Spleen (tissue), 11 donors: Measurements from ENCODE around the gene DNAH10. TPM values are rescaled to one million over a fixed set of nuclear protein-coding genes. Genes with fewer than 3 reads are reported as not detected.

ENCODE experiments used
- DNase-seq: peaks from one replicate; pipeline ENCODE4 v3.0.0-alpha.2; 2020
- H3K27ac ChIP-seq, 8 donors: fragments of 200-600 bp; sonication (generic) in 7 of 8; 1 replicate in 4 of 8; 2 replicates in 4 of 8; pipeline versions ENCODE4 v1.5.0 to v1.8.0; 2016 to 2021; ENCODE audit warnings: inconsistent platforms in 4 of 8, mild to moderate bottlenecking in 4 of 8, moderate library complexity in 1 of 8
- H3K27me3 ChIP-seq, 7 donors: fragments of 200-600 bp; sonication (generic) in 6 of 7; replicated peaks in 1 of 7; 1 replicate in 4 of 7; 2 replicates in 3 of 7; pipeline versions ENCODE4 v1.5.0 to v1.8.0; 2016 to 2021; ENCODE audit warnings: inconsistent platforms in 3 of 7, mild to moderate bottlenecking in 1 of 7
- H3K36me3 ChIP-seq, 6 donors: fragments of 200-600 bp; sonication (generic) in 5 of 6; 1 replicate in 4 of 6; 2 replicates in 2 of 6; pipeline versions ENCODE4 v1.5.0 to v1.8.0; 2016 to 2021; ENCODE audit warnings: inconsistent platforms in 2 of 6
- H3K4me1 ChIP-seq, 6 donors: fragments of 200-600 bp; sonication (generic) in 5 of 6; 1 replicate in 3 of 6; 2 replicates in 3 of 6; pipeline versions ENCODE4 v1.5.0 to v1.8.0; 2016 to 2021; ENCODE audit warnings: inconsistent platforms in 3 of 6
- H3K4me3 ChIP-seq, 8 donors: fragments of 200-600 bp; sonication (generic) in 7 of 8; 1 replicate in 4 of 8; 2 replicates in 4 of 8; pipeline versions ENCODE4 v1.5.0 to v1.8.0; 2016 to 2021; ENCODE audit warnings: inconsistent platforms in 4 of 8, mild to moderate bottlenecking in 4 of 8, moderate library complexity in 2 of 8
- H3K9me3 ChIP-seq, 8 donors: fragments of 200-600 bp; sonication (generic) in 7 of 8; 1 replicate in 4 of 8; 2 replicates in 4 of 8; pipeline versions ENCODE4 v1.5.0 to v1.8.0; 2016 to 2021; ENCODE audit warnings: inconsistent platforms in 4 of 8
- POLR2A ChIP-seq, 3 donors: fragments of 450-650 bp; IDR thresholded peaks; one replicate each; pipeline ENCODE4 v1.5.1; 2017; ENCODE audit warnings: antibody characterized with exemption in 3 of 3, mild to moderate bottlenecking in 1 of 3
- POLR2AphosphoS5 ChIP-seq, 3 donors: sonication (generic); formaldehyde crosslinking; IDR thresholded peaks; one replicate each; pipeline ENCODE4 v1.5.1; 2017; ENCODE audit warnings: antibody characterized with exemption in 3 of 3
- WGBS, 5 donors: extraction: QIAGEN DNeasy Blood & Tissue Kit in 3 of 5; methylation state at CpG; one replicate each; pipeline versions ENCODE4 v1.1.5 to v1.1.7; 2013 to 2018; 5-methylcytosine and 5-hydroxymethylcytosine counted together
- intact Hi-C: fragments of 100-400 bp; cut with DNase I; formaldehyde crosslinking; loops from one replicate; pipeline ENCODE4 v1.15.0; 2023; ENCODE audit warnings: low total_unique reads
- polyA plus RNA-seq, 3 donors: library from polyadenylated mRNA; stranded (reverse); fragments of 200-250 nt; gene quantifications; one replicate each; pipeline ENCODE4 v1.2.1, GENCODE V29; 2013
- total RNA-seq, 7 donors: library from RNA; depleted of rRNA in 3 of 7; stranded (reverse); fragments of >200 nt in 3 of 7; fragmentation: NEBNext Ultra II Directional in 4 of 7; extraction: Animal tissue kit (Norgen Biotek cat#: 25700) in 4 of 7; gene quantifications; one replicate each; pipeline versions ENCODE4 v1.1.0 to v1.2.1, GENCODE V29; 2016 to 2021
- TF ChIP-seq, protein P1 (sequence below), 11 experiments: fragments of 200-600 bp in 7 of 11; fragments of 450-650 bp in 4 of 11; sonication (generic) in 4 of 11; IDR thresholded peaks in 8 of 11; conservative IDR thresholded peaks in 3 of 11; 1 replicate in 7 of 11; 2 replicates in 4 of 11; pipeline versions ENCODE4 v1.4.0 to v1.8.0; 2016 to 2021; ENCODE audit warnings: antibody characterized with exemption in 11 of 11, inconsistent platforms in 4 of 11, mild to moderate bottlenecking in 1 of 11
- donor health status: healthy with polysubstance abuse.
- donor health status: DM: no; HTN: no; CAD: no; lungs with moderate emphysema.
- donor health status: DM: no; HTN: no; CAD: no.
- donor health status: Bipolar disorder and iron deficiency.
- donor health status: healthy.
- donor health status: DM: no; HTN: no; CAD: no.
- donor health status: DM: yes; HTN: yes; CAD: no.

Gene DNAH10
- total and polyA plus RNA-seq, 10 donors, result 0.23 to 2.2 (median 0.43) TPM; not detected in 1

GRCh38 chr12:123892180-123892559 lies 130.1 kb downstream of the DNAH10 start:
- DNase-seq, result no peak
- Histone ChIP-seq H3K36me3 (no peaks in the 10 kb centered on the region), H3K27ac (no peak overlapping the region), H3K27me3 (peaks cover 0 to 26% (median 0%) of the 10 kb centered on the region in 7 donors), H3K4me1 (no peaks in the 10 kb centered on the region), H3K9me3 (no peaks in the 10 kb centered on the region), H3K4me3 (no peak overlapping the region)
- intact Hi-C loops, result no loop called here
- 74 to 95% (median 82%) methylated on average over 9 of the region's 9 CpGs for whole genome bisulfite sequencing, 5 donors
- TF ChIP-seq, protein P1, sequence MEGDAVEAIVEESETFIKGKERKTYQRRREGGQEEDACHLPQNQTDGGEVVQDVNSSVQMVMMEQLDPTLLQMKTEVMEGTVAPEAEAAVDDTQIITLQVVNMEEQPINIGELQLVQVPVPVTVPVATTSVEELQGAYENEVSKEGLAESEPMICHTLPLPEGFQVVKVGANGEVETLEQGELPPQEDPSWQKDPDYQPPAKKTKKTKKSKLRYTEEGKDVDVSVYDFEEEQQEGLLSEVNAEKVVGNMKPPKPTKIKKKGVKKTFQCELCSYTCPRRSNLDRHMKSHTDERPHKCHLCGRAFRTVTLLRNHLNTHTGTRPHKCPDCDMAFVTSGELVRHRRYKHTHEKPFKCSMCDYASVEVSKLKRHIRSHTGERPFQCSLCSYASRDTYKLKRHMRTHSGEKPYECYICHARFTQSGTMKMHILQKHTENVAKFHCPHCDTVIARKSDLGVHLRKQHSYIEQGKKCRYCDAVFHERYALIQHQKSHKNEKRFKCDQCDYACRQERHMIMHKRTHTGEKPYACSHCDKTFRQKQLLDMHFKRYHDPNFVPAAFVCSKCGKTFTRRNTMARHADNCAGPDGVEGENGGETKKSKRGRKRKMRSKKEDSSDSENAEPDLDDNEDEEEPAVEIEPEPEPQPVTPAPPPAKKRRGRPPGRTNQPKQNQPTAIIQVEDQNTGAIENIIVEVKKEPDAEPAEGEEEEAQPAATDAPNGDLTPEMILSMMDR (IDR thresholded peaks at IDR 0.05 in 8 of 11, conservative IDR thresholded peaks at IDR 0.05 in 3 of 11), result no peak
- TF ChIP-seq POLR2A (IDR thresholded peaks at IDR 0.05), result no peak
- TF ChIP-seq POLR2AphosphoS5 (IDR thresholded peaks at IDR 0.05), result no peak

- Histone ChIP-seq H3K36me3 (no peaks in the 10 kb centered on the region), H3K27me3 (peaks cover 0 to 26% (median 0%) of the 10 kb centered on the region in 7 donors), H3K9me3 (no peaks in the 10 kb centered on the region), H3K4me1 (no peaks in the 10 kb centered on the region), H3K27ac (no peak overlapping the region), H3K4me3 (no peak overlapping the region)
- no peak for DNase-seq
- intact Hi-C loops, result no loop called here
- TF ChIP-seq, protein P1 (IDR thresholded peaks at IDR 0.05 in 8 of 11, conservative IDR thresholded peaks at IDR 0.05 in 3 of 11), result no peak
- TF ChIP-seq POLR2A (IDR thresholded peaks at IDR 0.05) (no peak), POLR2AphosphoS5 (IDR thresholded peaks at IDR 0.05) (no peak)
- WGBS, 5 donors, result 63 to 83% (median 69%) methylated on average over 7 to 10 of the region's 10 CpGs
Measured at GRCh38 chr12:123892853-123893252, 130.8 kb downstream of the DNAH10 start.

DNA sequence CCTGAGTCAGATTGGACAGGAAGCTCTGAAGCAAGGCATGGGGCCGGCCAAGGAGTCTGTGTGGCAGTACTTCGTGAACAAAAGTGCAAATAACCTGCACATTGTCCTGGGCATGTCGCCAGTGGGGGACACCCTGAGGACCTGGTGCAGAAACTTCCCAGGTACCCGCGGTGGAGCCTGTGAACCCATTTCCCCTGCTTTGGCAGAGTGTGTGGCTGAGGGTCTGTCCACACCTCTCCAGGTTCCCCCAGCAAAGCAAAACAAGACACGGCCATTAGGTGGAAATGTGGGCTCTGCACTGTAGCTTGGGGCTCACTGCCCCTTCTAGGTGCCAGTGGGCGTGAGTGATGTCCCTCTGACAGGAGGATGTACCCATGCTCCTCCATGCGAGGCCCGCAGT lies 131.2 kb downstream of the DNAH10 start:
- 67 to 86% (median 73%) methylated on average over 7 to 9 of the region's 9 CpGs for WGBS, 5 donors
- Histone ChIP-seq H3K27me3 (peaks cover 0 to 26% (median 0%) of the 10 kb centered on the region in 7 donors), H3K36me3 (no peaks in the 10 kb centered on the region), H3K9me3 (no peaks in the 10 kb centered on the region), H3K27ac (no peak overlapping the region), H3K4me3 (no peak overlapping the region), H3K4me1 (no peaks in the 10 kb centered on the region)
- no peak for DNase-seq
- intact Hi-C loops, result no loop called here
- TF ChIP-seq, protein P1 (IDR thresholded peaks at IDR 0.05 in 8 of 11, conservative IDR thresholded peaks at IDR 0.05 in 3 of 11), result no peak
- TF ChIP-seq POLR2A (IDR thresholded peaks at IDR 0.05) (no peak), POLR2AphosphoS5 (IDR thresholded peaks at IDR 0.05) (no peak)

- intact Hi-C loops, result no loop called here
- WGBS, 5 donors, result 61 to 72% (median 70%) methylated on average over 4 of the region's 4 CpGs
- Histone ChIP-seq H3K9me3 (no peaks in the 10 kb centered on the region), H3K27me3 (peaks cover 0 to 26% (median 0%) of the 10 kb centered on the region in 7 donors), H3K4me3 (no peak overlapping the region), H3K36me3 (no peaks in the 10 kb centered on the region), H3K4me1 (no peaks in the 10 kb centered on the region), H3K27ac (no peak overlapping the region)
- TF ChIP-seq, protein P1 (IDR thresholded peaks at IDR 0.05 in 8 of 11, conservative IDR thresholded peaks at IDR 0.05 in 3 of 11), result no peak
- TF ChIP-seq POLR2AphosphoS5 (IDR thresholded peaks at IDR 0.05), result no peak
- TF ChIP-seq POLR2A (IDR thresholded peaks at IDR 0.05), result no peak
- no peak for DNase-seq
Measured at GRCh38 chr12:123894823-123895345, 132.8 kb downstream of the DNAH10 start.
